ENCODE measurements around the gene SNX24. TPM values are rescaled to one million over a fixed set of nuclear protein-coding genes. Genes with fewer than 3 reads are reported as not detected.
A peak's percentile ranks its signal among the peaks of the same experiment; 100 is the strongest.

Gene SNX24
- total RNA-seq, 2 donors from 2014 or later: 9.8 to 13.3 TPM

GRCh38 chr5:123012321-123012720 is 166.9 kb downstream of the SNX24 start:
- no peaks in the 10 kb centered on the region for H3K4me1 ChIP-seq (replicated peaks)
- DNase-seq (ENCODE audit: low spot score): no peak
- TF ChIP-seq POLR2A (IDR thresholded peaks at IDR 0.05) (no peak), POLR2AphosphoS5 (IDR thresholded peaks at IDR 0.05) (no peak), CTCF (IDR thresholded peaks at IDR 0.05) (no peak)
- 89% methylated on average over 1 of the region's 1 CpG for WGBS
- H3K36me3 ChIP-seq: no peaks in the 10 kb centered on the region
- H3K27ac ChIP-seq: no peak overlapping the region
- no peak overlapping the region for H3K4me3 ChIP-seq
- no peaks in the 10 kb centered on the region for H3K27me3 ChIP-seq (replicated peaks; ENCODE audit: insufficient read depth)
- H3K9me3 ChIP-seq: no peaks in the 10 kb centered on the region
- intact Hi-C loops (cut with DNase I): no loop called here

DNA sequence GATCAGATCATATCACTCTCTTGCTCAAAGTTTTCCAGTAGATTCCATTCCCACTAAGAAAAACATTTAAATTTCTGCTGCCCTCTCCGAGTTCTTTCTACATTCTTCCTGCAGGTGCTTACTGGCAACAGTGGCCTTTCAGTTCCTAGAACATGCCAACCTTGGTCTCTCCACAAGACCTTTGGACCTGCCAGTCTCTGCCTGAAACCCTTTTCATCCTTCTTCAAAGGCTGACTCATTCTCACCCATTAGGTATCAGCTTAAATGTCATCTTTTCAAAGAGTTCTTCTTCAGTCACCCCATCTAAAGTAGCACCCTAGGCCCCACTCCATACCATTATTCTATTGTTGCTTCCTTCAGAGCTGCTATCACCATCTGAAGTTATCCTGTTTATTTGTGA is 169.3 kb downstream of the SNX24 start:
- no peak for DNase-seq (ENCODE audit: low spot score)
- intact Hi-C loops (cut with DNase I): no loop called here
- Histone ChIP-seq H3K4me1 (replicated peaks) (no peaks in the 10 kb centered on the region), H3K36me3 (no peaks in the 10 kb centered on the region), H3K27me3 (replicated peaks; ENCODE audit: insufficient read depth) (no peaks in the 10 kb centered on the region), H3K4me3 (no peak overlapping the region), H3K9me3 (no peaks in the 10 kb centered on the region), H3K27ac (no peak overlapping the region)
- 76% methylated on average over 1 of the region's 1 CpG for WGBS
- TF ChIP-seq POLR2AphosphoS5 (IDR thresholded peaks at IDR 0.05): no peak
- no peak for TF ChIP-seq CTCF (IDR thresholded peaks at IDR 0.05)
- no peak for TF ChIP-seq POLR2A (IDR thresholded peaks at IDR 0.05)

DNA sequence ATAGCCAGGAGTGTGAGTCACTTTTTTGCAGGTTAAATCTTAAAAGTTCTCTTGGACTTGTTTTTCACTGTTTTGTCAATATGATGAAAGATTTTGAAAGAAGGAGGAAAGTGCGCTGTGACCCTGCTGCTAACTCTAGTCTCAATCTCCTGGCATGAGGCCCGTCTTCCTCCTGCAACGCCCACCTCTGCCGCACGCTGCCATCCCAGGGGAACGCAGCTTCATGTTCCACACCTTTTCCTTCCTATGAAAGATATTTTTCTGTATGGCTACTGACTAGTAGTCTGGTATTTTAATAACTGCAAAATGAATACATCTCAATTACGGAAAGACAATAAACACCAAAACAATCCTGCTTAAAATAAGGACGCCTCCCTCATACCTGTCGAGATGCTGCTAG is 182.8 kb downstream of the SNX24 start:
- WGBS: 76% methylated on average over 9 of the region's 9 CpGs
- Histone ChIP-seq H3K4me3 (no peak overlapping the region), H3K36me3 (peaks cover 0 to 4% of the 10 kb centered on the region in 2 donors), H3K9me3 (no peaks in the 10 kb centered on the region), H3K27ac (no peak overlapping the region), H3K4me1 (replicated peaks) (no peaks in the 10 kb centered on the region), H3K27me3 (replicated peaks; ENCODE audit: insufficient read depth) (no peaks in the 10 kb centered on the region)
- no peak for DNase-seq (ENCODE audit: low spot score)
- no peak for TF ChIP-seq POLR2AphosphoS5 (IDR thresholded peaks at IDR 0.05)
- no peak for TF ChIP-seq POLR2A (IDR thresholded peaks at IDR 0.05)
- no peak for TF ChIP-seq CTCF (IDR thresholded peaks at IDR 0.05)
- intact Hi-C loops (cut with DNase I): no loop called here

GRCh38 chr5:123033157-123033671 is 187.8 kb downstream of the SNX24 start:
- no peak for TF ChIP-seq POLR2AphosphoS5 (IDR thresholded peaks at IDR 0.05)
- no peak for TF ChIP-seq CTCF (IDR thresholded peaks at IDR 0.05)
- TF ChIP-seq POLR2A (IDR thresholded peaks at IDR 0.05): no peak
- intact Hi-C loops (cut with DNase I): loop anchor here (10.0 kb wide), 2 partner anchors 188 to 332 kb away; partner anchors contain the start of gene SNX24
- Histone ChIP-seq H3K27ac (no peak overlapping the region), H3K4me3 (no peak overlapping the region), H3K36me3 (no peaks in the 10 kb centered on the region), H3K9me3 (no peaks in the 10 kb centered on the region), H3K4me1 (replicated peaks) (no peaks in the 10 kb centered on the region), H3K27me3 (replicated peaks; ENCODE audit: insufficient read depth) (no peaks in the 10 kb centered on the region)
- DNase-seq (ENCODE audit: low spot score): no peak
- 81% methylated on average over 6 of the region's 6 CpGs for WGBS

GRCh38 chr5:123035360-123035917 is 190.0 kb downstream of the SNX24 start:
- H3K36me3 ChIP-seq: no peaks in the 10 kb centered on the region
- intact Hi-C loops (cut with DNase I): loop anchor here (5.0 to 10.0 kb wide), 4 partner anchors 52 to 329 kb away; partner anchors contain the start of genes PRDM6 and SNX24
- no peaks in the 10 kb centered on the region for H3K27me3 ChIP-seq (replicated peaks; ENCODE audit: insufficient read depth)
- H3K4me1 ChIP-seq (replicated peaks): no peaks in the 10 kb centered on the region
- DNase-seq (ENCODE audit: low spot score): peak; percentile 56
- TF ChIP-seq CTCF (IDR thresholded peaks at IDR 0.05) (no peak), POLR2A (IDR thresholded peaks at IDR 0.05) (no peak), POLR2AphosphoS5 (IDR thresholded peaks at IDR 0.05) (no peak)
- 2% methylated on average over 27 of the region's 27 CpGs for WGBS
- H3K4me3 ChIP-seq: peak overlapping the region; percentile 74 to 86
- H3K9me3 ChIP-seq: no peaks in the 10 kb centered on the region
- H3K27ac ChIP-seq: peak overlapping the region; percentile 83 to 91
